ENCODE data around the gene PLXND1.

GRCh38 chr3:129520960-129521359 lies 85.5 kb downstream of the PLXND1 start:
- no peak for TF ChIP-seq CTCF (IDR thresholded peaks at IDR 0.05)
- TF ChIP-seq POLR2A (IDR thresholded peaks at IDR 0.05), result no peak
